ENCODE results near the gene TEKTIP1. TPM values are rescaled to one million over a fixed set of nuclear protein-coding genes. Genes with fewer than 3 reads are reported as not detected.

TEKTIP1 gene
- total RNA-seq, 1 donor from 2014 or later: not detected

DNA sequence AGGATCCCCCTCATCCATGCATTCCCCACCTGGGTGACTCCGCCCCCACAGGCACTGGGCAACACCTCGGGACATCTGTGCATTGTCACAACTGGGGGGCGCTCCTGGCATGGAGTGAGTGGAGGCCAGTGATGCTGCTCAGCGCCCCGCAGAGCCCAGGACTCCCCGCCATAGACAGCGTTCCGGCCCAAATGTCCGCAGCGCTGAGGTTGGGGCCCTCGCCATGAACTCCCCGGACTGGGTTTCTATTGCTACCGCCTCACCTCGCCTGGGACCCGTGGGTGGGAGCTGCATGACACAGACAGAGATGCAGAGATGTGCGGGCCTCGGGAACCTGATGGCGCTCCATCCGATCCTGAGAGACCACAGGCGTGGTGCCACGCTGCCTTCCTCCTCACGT is 28.2 kb upstream of the TEKTIP1 start:
- Histone ChIP-seq H3K27me3 (ENCODE audit: low read depth) (no peaks in the 10 kb centered on the region), H3K36me3 (peaks cover 14% of the 10 kb centered on the region), H3K4me1 (peaks cover 70% of the 10 kb centered on the region), H3K4me3 (no peak overlapping the region), H3K27ac (replicated peaks) (no peak overlapping the region), H3K9me3 (replicated peaks) (no peaks in the 10 kb centered on the region)
- DNase-seq: no peak
- TF ChIP-seq, protein P1, sequence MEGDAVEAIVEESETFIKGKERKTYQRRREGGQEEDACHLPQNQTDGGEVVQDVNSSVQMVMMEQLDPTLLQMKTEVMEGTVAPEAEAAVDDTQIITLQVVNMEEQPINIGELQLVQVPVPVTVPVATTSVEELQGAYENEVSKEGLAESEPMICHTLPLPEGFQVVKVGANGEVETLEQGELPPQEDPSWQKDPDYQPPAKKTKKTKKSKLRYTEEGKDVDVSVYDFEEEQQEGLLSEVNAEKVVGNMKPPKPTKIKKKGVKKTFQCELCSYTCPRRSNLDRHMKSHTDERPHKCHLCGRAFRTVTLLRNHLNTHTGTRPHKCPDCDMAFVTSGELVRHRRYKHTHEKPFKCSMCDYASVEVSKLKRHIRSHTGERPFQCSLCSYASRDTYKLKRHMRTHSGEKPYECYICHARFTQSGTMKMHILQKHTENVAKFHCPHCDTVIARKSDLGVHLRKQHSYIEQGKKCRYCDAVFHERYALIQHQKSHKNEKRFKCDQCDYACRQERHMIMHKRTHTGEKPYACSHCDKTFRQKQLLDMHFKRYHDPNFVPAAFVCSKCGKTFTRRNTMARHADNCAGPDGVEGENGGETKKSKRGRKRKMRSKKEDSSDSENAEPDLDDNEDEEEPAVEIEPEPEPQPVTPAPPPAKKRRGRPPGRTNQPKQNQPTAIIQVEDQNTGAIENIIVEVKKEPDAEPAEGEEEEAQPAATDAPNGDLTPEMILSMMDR (IDR thresholded peaks at IDR 0.05; ENCODE audit: borderline replicate concordance): no peak
- intact Hi-C loops (cut with micrococcal nuclease): no loop called here

DNA sequence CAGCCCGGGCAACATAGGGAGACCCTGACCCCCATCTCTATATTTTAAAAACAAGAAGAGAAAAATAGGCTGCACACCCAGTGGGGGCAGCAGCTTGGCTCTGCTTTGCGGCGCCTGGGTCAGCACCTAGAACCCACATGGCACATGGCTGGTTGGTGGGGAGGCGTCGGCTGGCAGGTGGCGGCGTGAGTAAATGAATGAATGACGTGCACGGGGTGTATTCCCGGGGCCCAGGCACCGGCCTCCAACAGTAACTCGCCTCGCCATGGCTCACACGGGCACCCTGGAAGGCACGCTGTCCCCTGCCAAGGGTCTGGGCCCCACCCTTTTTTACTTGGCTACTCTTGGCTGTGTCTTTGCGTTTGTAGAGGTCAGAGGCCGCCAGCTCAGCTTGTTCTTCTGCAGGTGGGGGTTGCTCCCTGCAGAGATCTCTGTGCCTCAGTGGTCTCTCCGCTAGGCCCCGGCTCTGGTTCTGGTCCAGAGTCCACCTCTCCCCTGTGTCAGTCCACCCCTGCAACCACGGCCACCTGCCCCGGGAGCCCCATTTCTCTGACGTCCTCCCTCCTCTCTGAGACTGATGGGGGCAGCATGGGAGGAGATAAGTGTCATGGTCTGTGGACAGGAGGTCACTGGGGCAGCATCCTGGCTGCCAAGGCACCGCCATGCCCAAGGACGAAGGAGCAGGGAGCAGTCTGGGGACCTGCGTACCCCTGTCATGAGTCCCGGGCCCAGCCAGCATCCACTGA is 27.3 kb upstream of the TEKTIP1 start:
- H3K4me1 ChIP-seq: peaks cover 71% of the 10 kb centered on the region
- H3K36me3 ChIP-seq: peaks cover 14% of the 10 kb centered on the region
- H3K9me3 ChIP-seq (replicated peaks): no peaks in the 10 kb centered on the region
- no peak for DNase-seq
- TF ChIP-seq, protein P1 (IDR thresholded peaks at IDR 0.05; ENCODE audit: borderline replicate concordance): no peak
- no peaks in the 10 kb centered on the region for H3K27me3 ChIP-seq (ENCODE audit: low read depth)
- intact Hi-C loops (cut with micrococcal nuclease): no loop called here
- H3K4me3 ChIP-seq: no peak overlapping the region
- no peak overlapping the region for H3K27ac ChIP-seq (replicated peaks)

DNA sequence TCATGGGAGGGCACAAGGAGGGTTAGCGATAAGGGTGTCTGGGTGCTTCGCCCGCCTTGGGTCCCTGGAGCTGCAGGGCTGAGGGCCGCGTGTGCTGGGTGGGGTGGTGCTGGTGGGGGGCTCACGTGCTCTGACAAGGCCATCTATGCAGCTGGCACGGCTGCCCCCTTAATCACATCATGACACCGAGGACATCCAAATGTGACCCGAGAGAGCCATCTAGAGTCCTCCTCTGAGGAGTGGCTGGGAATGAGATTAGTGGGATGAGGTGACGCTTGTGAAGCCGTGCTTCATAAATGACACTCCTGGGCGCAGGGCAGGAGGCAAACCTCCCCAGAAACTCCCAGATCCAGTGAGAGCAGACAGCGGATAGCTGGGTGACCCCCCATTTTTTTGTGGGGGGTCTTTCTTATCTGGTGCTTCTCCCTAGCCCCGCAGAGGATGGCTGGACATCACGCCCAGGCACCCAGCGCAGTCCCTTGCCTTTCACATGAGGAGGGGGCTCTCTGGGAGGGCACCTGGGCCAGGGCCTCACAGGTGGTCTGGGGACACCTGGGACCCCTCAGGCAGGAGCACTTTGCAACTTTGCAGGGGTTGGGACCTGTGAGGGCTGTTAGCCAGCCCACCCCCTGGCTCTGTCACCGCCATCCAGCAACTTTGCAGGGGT is 26.3 kb upstream of the TEKTIP1 start:
- Histone ChIP-seq H3K4me1 (peaks cover 70% of the 10 kb centered on the region), H3K4me3 (no peak overlapping the region), H3K9me3 (replicated peaks) (no peaks in the 10 kb centered on the region), H3K27ac (replicated peaks) (no peak overlapping the region), H3K36me3 (peaks cover 14% of the 10 kb centered on the region), H3K27me3 (ENCODE audit: low read depth) (no peaks in the 10 kb centered on the region)
- no peak for DNase-seq
- intact Hi-C loops (cut with micrococcal nuclease): no loop called here
- TF ChIP-seq, protein P1 (IDR thresholded peaks at IDR 0.05; ENCODE audit: borderline replicate concordance): no peak

DNA sequence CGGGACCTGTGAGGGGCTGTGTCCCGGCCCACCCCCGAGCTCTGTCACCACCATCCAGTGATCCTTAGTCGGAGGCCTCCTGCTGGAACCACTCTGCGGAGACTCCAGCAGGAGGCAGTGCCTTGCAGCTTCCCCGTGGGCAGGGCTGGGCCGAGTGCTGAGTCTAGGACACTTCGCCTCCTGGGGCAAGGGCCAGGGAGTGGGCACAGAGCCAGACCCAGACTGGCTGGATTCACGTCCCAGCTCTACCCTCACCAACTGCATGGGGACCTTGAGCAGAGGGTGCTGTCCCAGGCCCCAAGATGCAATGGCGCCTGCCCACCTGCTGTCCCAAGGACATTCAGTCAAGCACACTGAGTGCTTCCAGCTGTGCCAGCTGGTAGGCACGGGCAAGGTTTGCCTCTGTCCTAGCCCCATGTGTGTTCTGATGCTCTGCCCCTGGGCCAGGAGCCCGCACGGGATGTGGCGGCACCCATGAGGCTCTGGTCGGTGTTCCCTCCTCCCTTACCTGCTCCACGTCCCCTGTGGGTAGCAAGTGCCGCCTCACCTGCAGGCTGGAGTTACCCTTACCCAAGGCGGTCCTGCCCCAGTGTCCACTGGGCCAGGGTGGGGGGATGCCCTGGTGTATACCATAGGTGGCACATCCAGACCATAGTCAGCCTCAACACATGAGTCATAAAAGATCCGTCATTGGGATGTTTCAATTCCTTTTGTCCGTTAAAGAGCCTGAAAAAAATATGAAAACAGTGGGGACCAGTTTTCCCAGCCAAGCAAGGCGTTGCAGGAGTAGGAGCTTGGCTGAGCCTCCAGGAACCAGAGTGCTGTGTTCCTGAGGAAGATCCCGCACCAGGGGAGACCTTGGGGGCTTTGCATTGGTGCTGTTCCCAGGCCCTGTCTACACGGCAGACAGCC is 25.5 kb upstream of the TEKTIP1 start:
- Histone ChIP-seq H3K4me1 (peaks cover 69% of the 10 kb centered on the region), H3K36me3 (peaks cover 14% of the 10 kb centered on the region), H3K9me3 (replicated peaks) (no peaks in the 10 kb centered on the region), H3K4me3 (no peak overlapping the region), H3K27ac (replicated peaks) (no peak overlapping the region), H3K27me3 (ENCODE audit: low read depth) (no peaks in the 10 kb centered on the region)
- DNase-seq: no peak
- TF ChIP-seq, protein P1 (IDR thresholded peaks at IDR 0.05; ENCODE audit: borderline replicate concordance): no peak
- intact Hi-C loops (cut with micrococcal nuclease): no loop called here

DNA sequence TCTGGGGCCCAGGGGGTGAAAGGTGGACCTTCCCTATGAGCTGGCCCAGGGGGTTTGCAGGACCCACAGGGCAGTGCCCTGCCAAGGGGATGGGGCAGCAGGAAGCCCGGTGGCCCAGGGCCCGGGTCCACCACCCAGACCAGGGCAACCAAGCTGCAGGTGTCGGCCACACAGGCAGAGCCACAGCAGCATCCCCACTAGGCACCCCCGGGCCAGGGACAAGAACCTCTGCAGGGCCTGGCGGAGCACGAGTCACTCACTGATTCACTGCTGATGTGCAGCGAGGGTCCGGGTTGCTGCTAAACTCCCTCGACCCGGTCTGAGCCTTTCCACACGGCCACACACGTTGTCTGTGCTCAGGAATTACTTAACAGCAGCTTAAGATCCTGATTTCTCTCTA is 24.0 kb upstream of the TEKTIP1 start:
- H3K36me3 ChIP-seq: peaks cover 14% of the 10 kb centered on the region
- no peaks in the 10 kb centered on the region for H3K9me3 ChIP-seq (replicated peaks)
- TF ChIP-seq, protein P1 (IDR thresholded peaks at IDR 0.05; ENCODE audit: borderline replicate concordance): no peak
- no peak overlapping the region for H3K27ac ChIP-seq (replicated peaks)
- DNase-seq: no peak
- intact Hi-C loops (cut with micrococcal nuclease): no loop called here
- H3K27me3 ChIP-seq (ENCODE audit: low read depth): no peaks in the 10 kb centered on the region
- peaks cover 63% of the 10 kb centered on the region for H3K4me1 ChIP-seq
- no peak overlapping the region for H3K4me3 ChIP-seq
